Renal cortex interstitium (tissue), 11 donors: ENCODE data around the gene ATP2A2. TPM values are rescaled to one million over a fixed set of nuclear protein-coding genes. Genes with fewer than 3 reads are reported as not detected.
"Not testable (repeated sequence)": the region's sequence is repeated elsewhere in the genome, so short reads cannot be mapped to it uniquely, and the experiment has no call there.

Experiments used
- DNase-seq, 11 donors: peaks; one replicate each; pipeline ENCODE4 v3.0.0-alpha.2; 2013; ENCODE audit warnings: low read depth in 9 of 11, low spot score in 4 of 11; ENCODE audit errors: extremely low read depth in 1 of 11
- polyA plus RNA-seq, 3 donors: library from polyadenylated mRNA; unstranded; fragments of 120-200 nt; gene quantifications; one replicate each; pipeline ENCODE4 v1.2.1, GENCODE V29; 2013; ENCODE audit not compliant: insufficient read length in 3 of 3

The ATP2A2 gene
- polyA plus RNA-seq, 3 donors, result 157 to 168 (median 162) TPM

- no peak for DNase-seq
Observed at GRCh38 chr12:110252716-110253115, 28.3 kb upstream of the ATP2A2 start.

GRCh38 chr12:110253176-110253575 is 27.9 kb upstream of the ATP2A2 start:
- DNase-seq, result no peak

GRCh38 chr12:110254971-110255540 is 26.0 kb upstream of the ATP2A2 start:
- no peak for DNase-seq

GRCh38 chr12:110255890-110256456 is 25.1 kb upstream of the ATP2A2 start:
- not testable (repeated sequence) for DNase-seq

- no peak for DNase-seq
Observed at GRCh38 chr12:110256780-110257431, 24.1 kb upstream of the ATP2A2 start.

GRCh38 chr12:110258466-110258865 is 22.6 kb upstream of the ATP2A2 start:
- DNase-seq, result no peak

GRCh38 chr12:110262442-110263388 is 18.3 kb upstream of the ATP2A2 start:
- no peak for DNase-seq

- no peak for DNase-seq
Observed at GRCh38 chr12:110266381-110266960, 14.6 kb upstream of the ATP2A2 start.

- peak in 2 of 11 donors; percentile 66 to 75 for DNase-seq
Observed at GRCh38 chr12:110266980-110267620, 13.9 kb upstream of the ATP2A2 start.

GRCh38 chr12:110269622-110270124 is 11.4 kb upstream of the ATP2A2 start:
- no peak for DNase-seq

- DNase-seq, result no peak
Observed at GRCh38 chr12:110270125-110270962, 10.7 kb upstream of the ATP2A2 start.

GRCh38 chr12:110271015-110271414 is 10.0 kb upstream of the ATP2A2 start:
- no peak for DNase-seq

- DNase-seq, result no peak
Observed at GRCh38 chr12:110277530-110278254, 3.4 kb upstream of the ATP2A2 start.

GRCh38 chr12:110278255-110278536 is 2.9 kb upstream of the ATP2A2 start:
- DNase-seq, result no peak

GRCh38 chr12:110279566-110280375 is 1.3 kb upstream of the ATP2A2 start:
- DNase-seq, result no peak

- peak in 1 of 11 donors; percentile 34 for DNase-seq
Observed at GRCh38 chr12:110280392-110280778, 662 bp upstream of the ATP2A2 start.
